ENCODE data around the gene COL7A1. TPM values are rescaled to one million over a fixed set of nuclear protein-coding genes. Genes with fewer than 3 reads are reported as not detected.

COL7A1 gene
- total and polyA plus RNA-seq, 12 donors = 0.35 to 66.9 (median 3.1) TPM

GRCh38 chr3:48617559-48617958 lies 22.4 kb upstream of the COL7A1 start:
- no peak for TF ChIP-seq CTCF (IDR thresholded peaks at IDR 0.05)
- TF ChIP-seq POLR2A (IDR thresholded peaks at IDR 0.05) = no peak
- H3K27me3 ChIP-seq = no peaks in the 10 kb centered on the region
- no peaks in the 10 kb centered on the region for H3K9me3 ChIP-seq (replicated peaks in 1 of 3)
- intact Hi-C loops (cut with DNase I) = no loop called here
- H3K27ac ChIP-seq = no peak overlapping the region
- no peaks in the 10 kb centered on the region for H3K4me1 ChIP-seq (replicated peaks in 1 of 2)
- DNase-seq = no peak
- no peak overlapping the region for H3K4me3 ChIP-seq
- 93 to 96% (median 95%) methylated on average over 4 of the region's 4 CpGs for WGBS, 4 donors
- no peaks in the 10 kb centered on the region for H3K36me3 ChIP-seq (replicated peaks in 1 of 2)

- TF ChIP-seq POLR2A (IDR thresholded peaks at IDR 0.05) = no peak
- no peak for TF ChIP-seq CTCF (IDR thresholded peaks at IDR 0.05)
- no peaks in the 10 kb centered on the region for H3K27me3 ChIP-seq
- H3K4me1 ChIP-seq (replicated peaks in 1 of 2) = no peaks in the 10 kb centered on the region
- no peaks in the 10 kb centered on the region for H3K36me3 ChIP-seq (replicated peaks in 1 of 2)
- no peak overlapping the region for H3K4me3 ChIP-seq
- intact Hi-C loops (cut with DNase I) = no loop called here
- no peak for DNase-seq
- no peaks in the 10 kb centered on the region for H3K9me3 ChIP-seq (replicated peaks in 1 of 3)
- 29 to 52% (median 48%) methylated on average over 3 of the region's 3 CpGs for WGBS, 4 donors
- H3K27ac ChIP-seq = no peak overlapping the region
These were observed 18.9 kb upstream of the COL7A1 start for GRCh38 chr3:48614044-48614443.

- DNase-seq = no peak
- Histone ChIP-seq H3K9me3 (replicated peaks in 1 of 3) (no peaks in the 10 kb centered on the region), H3K27me3 (no peaks in the 10 kb centered on the region), H3K36me3 (replicated peaks in 1 of 2) (peaks cover 0 to 3% of the 10 kb centered on the region in 2 donors), H3K27ac (no peak overlapping the region), H3K4me1 (replicated peaks in 1 of 2) (peaks cover 8 to 10% of the 10 kb centered on the region in 2 donors), H3K4me3 (no peak overlapping the region)
- intact Hi-C loops (cut with DNase I) = no loop called here
- WGBS, 4 donors = 63 to 68% (median 68%) methylated on average over 1 of the region's 1 CpG
- TF ChIP-seq POLR2A (IDR thresholded peaks at IDR 0.05) = no peak
- TF ChIP-seq CTCF (IDR thresholded peaks at IDR 0.05) = no peak
These were observed 17.2 kb upstream of the COL7A1 start for GRCh38 chr3:48612309-48612708.

- peaks cover 0 to 26% of the 10 kb centered on the region in 2 donors for H3K36me3 ChIP-seq (replicated peaks in 1 of 2)
- WGBS, 4 donors = 2 to 4% (median 2%) methylated on average over 39 to 86 of the region's 86 CpGs
- intact Hi-C loops (cut with DNase I) = no loop called here
- H3K27ac ChIP-seq = peak within 1 kb of the TSS in 4 of 5 donors; percentile 75 to 88 (median 81)
- no peaks in the 10 kb centered on the region for H3K27me3 ChIP-seq
- TF ChIP-seq POLR2A (IDR thresholded peaks at IDR 0.05) (peak in 1 of 2 donors; percentile 71), CTCF (IDR thresholded peaks at IDR 0.05) (peak; percentile 40 to 94 (median 77))
- H3K9me3 ChIP-seq (replicated peaks in 1 of 3) = no peaks in the 10 kb centered on the region
- peaks cover 8 to 10% of the 10 kb centered on the region in 2 donors for H3K4me1 ChIP-seq (replicated peaks in 1 of 2)
- DNase-seq = peak; percentile 91 to 96 (median 92)
- H3K4me3 ChIP-seq = peak within 1 kb of the TSS; percentile 67 to 94 (median 82)
These were observed 14.2 kb upstream of the COL7A1 start, which contains the start of gene UQCRC1 for GRCh38 chr3:48609088-48610005. UQCRC1 (minus strand) TSS chr3:48609646; CDS start chr3:48609620, 26 bp downstream.

Data from adrenal gland (tissue), 12 donors.